H9 (cell line): ENCODE data around the gene TRPC5OS. TPM values are rescaled to one million over a fixed set of nuclear protein-coding genes. Genes with fewer than 3 reads are reported as not detected.

Experiments used
- DNase-seq: peaks from one replicate; pipeline ENCODE4 v3.0.0-alpha.2; 2017
- H2AFZ ChIP-seq: one replicate; pipeline ENCODE4 v1.6.1; 2013; ENCODE audit warnings: mild to moderate bottlenecking, low read length, control low read depth, moderate library complexity
- H2AK5ac ChIP-seq: 2 replicates; pipeline ENCODE4 v1.6.1; 2013; ENCODE audit warnings: low read length, control low read depth, mixed read lengths; ENCODE audit not compliant: insufficient read length
- H2BK120ac ChIP-seq: one replicate; pipeline ENCODE4 v1.6.1; 2013; ENCODE audit warnings: low read depth, mild to moderate bottlenecking, low read length, control low read depth, inconsistent platforms; ENCODE audit not compliant: poor library complexity, severe bottlenecking
- H2BK12ac ChIP-seq: 2 replicates; pipeline ENCODE4 v1.6.1; 2013; ENCODE audit warnings: low read length, control low read depth, mixed read lengths, low read depth; ENCODE audit not compliant: insufficient read length
- H2BK15ac ChIP-seq: 2 replicates; pipeline ENCODE4 v1.6.1; 2013; ENCODE audit warnings: low read depth, low read length, control low read depth
- H2BK20ac ChIP-seq: one replicate; pipeline ENCODE4 v1.6.1; 2013; ENCODE audit warnings: low read depth, mild to moderate bottlenecking, low read length, control low read depth, inconsistent platforms; ENCODE audit not compliant: poor library complexity, severe bottlenecking
- H2BK5ac ChIP-seq: 2 replicates; pipeline ENCODE4 v1.6.1; 2013; ENCODE audit warnings: low read length, control low read depth, mixed read lengths; ENCODE audit not compliant: insufficient read length
- H3K14ac ChIP-seq: 2 replicates; pipeline ENCODE4 v1.6.1; 2013; ENCODE audit warnings: low read length, control low read depth; ENCODE audit not compliant: insufficient read depth
- H3K18ac ChIP-seq: 2 replicates; pipeline ENCODE4 v1.6.1; 2013; ENCODE audit warnings: low read depth, mild to moderate bottlenecking, mixed read lengths, low read length, control low read depth; ENCODE audit not compliant: insufficient read length
- H3K23ac ChIP-seq: 2 replicates; pipeline ENCODE4 v1.6.1; 2013; ENCODE audit warnings: low read length, control low read depth, mixed read lengths, low read depth; ENCODE audit not compliant: insufficient read length
- H3K23me2 ChIP-seq: 2 replicates; pipeline ENCODE4 v1.6.1; 2013; ENCODE audit warnings: low read depth, mild to moderate bottlenecking, mixed read lengths, low read length, control low read depth; ENCODE audit not compliant: insufficient read length, poor library complexity, severe bottlenecking
- H3K27ac ChIP-seq: 2 replicates; pipeline ENCODE4 v1.5.1; 2013; ENCODE audit warnings: low read length, control low read depth, mixed read lengths, low read depth; ENCODE audit not compliant: insufficient read length
- H3K27me3 ChIP-seq: 2 replicates; pipeline ENCODE4 v1.6.1; 2013; ENCODE audit warnings: low read length, control low read depth, inconsistent platforms; ENCODE audit not compliant: insufficient read depth
- H3K4ac ChIP-seq: 2 replicates; pipeline ENCODE4 v1.6.1; 2013; ENCODE audit warnings: low read depth, mild to moderate bottlenecking, control low read depth, inconsistent platforms, low read length, moderate library complexity
- H3K4me1 ChIP-seq: 2 replicates; pipeline ENCODE4 v1.6.1; 2013; ENCODE audit warnings: low read length, control low read depth, inconsistent platforms; ENCODE audit not compliant: insufficient read depth
- H3K4me2 ChIP-seq: 2 replicates; pipeline ENCODE4 v1.6.1; 2013; ENCODE audit warnings: low read length, control low read depth, mixed read lengths; ENCODE audit not compliant: insufficient read length, insufficient read depth
- H3K56ac ChIP-seq: 2 replicates; pipeline ENCODE4 v1.6.1; 2013; ENCODE audit warnings: low read depth, mild to moderate bottlenecking, mixed read lengths, low read length, control low read depth; ENCODE audit not compliant: insufficient read length
- H3K79me1 ChIP-seq: 2 replicates; pipeline ENCODE4 v1.6.1; 2013; ENCODE audit warnings: low read depth, mild to moderate bottlenecking, moderate library complexity, low read length, control low read depth, inconsistent platforms; ENCODE audit not compliant: insufficient read depth, poor library complexity, severe bottlenecking
- H3K79me2 ChIP-seq: 2 replicates; pipeline ENCODE4 v1.6.1; 2013; ENCODE audit warnings: low read length, control low read depth, inconsistent platforms; ENCODE audit not compliant: insufficient read depth
- H3K9ac ChIP-seq: 2 replicates; pipeline ENCODE4 v1.6.1; 2013; ENCODE audit warnings: low read length, control low read depth, mixed read lengths; ENCODE audit not compliant: insufficient read length; ENCODE audit errors: extremely low read depth
- H3K9me3 ChIP-seq: one replicate; pipeline ENCODE4 v1.6.1; 2013; ENCODE audit warnings: low read depth, low read length, inconsistent platforms; ENCODE audit not compliant: control insufficient read depth
- H3T11ph ChIP-seq: one replicate; pipeline ENCODE4 v1.6.1; 2013; ENCODE audit warnings: mild to moderate bottlenecking, low read length, control low read depth, inconsistent platforms
- H4K20me1 ChIP-seq: one replicate; pipeline ENCODE4 v1.6.1; 2013; ENCODE audit not compliant: control insufficient read depth, insufficient read length, insufficient read depth
- H4K5ac ChIP-seq: 2 replicates; pipeline ENCODE4 v1.6.1; 2013; ENCODE audit warnings: low read depth, mild to moderate bottlenecking, mixed read lengths, low read length, control low read depth; ENCODE audit not compliant: insufficient read length
- H4K8ac ChIP-seq: replicated peaks from 2 replicates; pipeline ENCODE4 v1.6.1; 2013; ENCODE audit warnings: low read length, control low read depth, mixed read lengths, low read depth; ENCODE audit not compliant: insufficient read length
- H4K91ac ChIP-seq: 2 replicates; pipeline ENCODE4 v1.6.1; 2013; ENCODE audit warnings: low read depth, mild to moderate bottlenecking, moderate library complexity, mixed read lengths, low read length, control low read depth; ENCODE audit not compliant: insufficient read length
- H3K27ac Mint-ChIP-seq, 3 experiments: 2 replicates in 2 of 3; 3 replicates in 1 of 3; pipeline ENCODE4 v1.8.0; 2020 to 2021; ENCODE audit warnings: mixed read lengths in 3 of 3, mild to moderate bottlenecking in 1 of 3, moderate library complexity in 1 of 3
- H3K27me3 Mint-ChIP-seq: 2 replicates; pipeline ENCODE4 v1.8.0; 2021; ENCODE audit warnings: low read depth, mild to moderate bottlenecking, moderate library complexity, mixed read lengths
- H3K36me3 Mint-ChIP-seq, 3 experiments: 2 replicates in 2 of 3; 3 replicates in 1 of 3; pipeline ENCODE4 v1.8.0; 2020 to 2021; ENCODE audit warnings: low read depth in 3 of 3, mixed read lengths in 3 of 3; ENCODE audit not compliant: insufficient read depth in 1 of 3
- H3K4me1 Mint-ChIP-seq, 2 experiments: 2 replicates each; pipeline ENCODE4 v1.8.0; 2020; ENCODE audit warnings: mixed read lengths in 2 of 2
- H3K4me3 Mint-ChIP-seq, 2 experiments: 2 replicates in 1 of 2; 3 replicates in 1 of 2; pipeline ENCODE4 v1.8.0; 2020 to 2021; ENCODE audit warnings: mild to moderate bottlenecking in 2 of 2, mixed read lengths in 2 of 2, moderate library complexity in 1 of 2
- H3K9me3 Mint-ChIP-seq, 2 experiments: 2 replicates in 1 of 2; 3 replicates in 1 of 2; pipeline ENCODE4 v1.8.0; 2020; ENCODE audit warnings: mild to moderate bottlenecking in 2 of 2, mixed read lengths in 2 of 2, moderate library complexity in 1 of 2
- WGBS: extraction: QIAGEN DNeasy Blood & Tissue Kit; methylation state at CpG from one replicate; pipeline ENCODE4 v1.1.7; 2013; ENCODE audit warnings: missing lambda C conversion rate, low lambda C conversion rate, mixed read lengths; ENCODE audit not compliant: insufficient read length; ENCODE audit errors: extremely low coverage; 5-methylcytosine and 5-hydroxymethylcytosine counted together
- total RNA-seq: library from RNA; stranded (reverse); gene quantifications from 2 replicates; pipeline ENCODE4 v1.2.1, GENCODE V29; 2021
- TF ChIP-seq, protein P1 (sequence below): fragments of 200-600 bp; sonication (generic); conservative IDR thresholded peaks from 3 replicates; pipeline ENCODE4 v1.8.0; 2021; ENCODE audit warnings: antibody characterized with exemption, mild to moderate bottlenecking

TRPC5OS gene
- total RNA-seq, 1 experiment from 2014 or later, result not detected

DNA sequence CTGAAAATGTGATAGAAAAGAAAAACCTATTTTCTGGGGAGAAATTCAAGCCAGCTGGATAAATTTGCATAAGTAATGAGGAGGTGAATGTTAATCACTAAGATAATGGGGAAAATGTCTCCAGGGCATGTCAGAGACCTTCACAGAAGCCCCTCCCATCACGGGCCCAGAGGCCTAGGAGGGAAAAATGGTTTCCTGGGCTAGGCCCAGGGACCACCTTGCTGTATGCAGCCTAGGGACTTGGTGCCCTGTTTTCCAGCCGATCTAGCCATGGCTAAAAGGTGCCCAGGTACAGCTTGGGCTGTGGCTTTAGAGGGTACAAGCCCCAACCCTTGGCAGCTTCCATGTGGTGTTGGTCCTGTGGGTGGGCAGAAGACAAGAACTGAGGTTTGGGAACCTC lies 46.6 kb upstream of the TRPC5OS start:
- Histone ChIP-seq H3K14ac (no peak overlapping the region), H2AFZ (no peak overlapping the region), H3K23ac (no peak overlapping the region), H3K56ac (no peak overlapping the region), H2AK5ac (no peak overlapping the region), H3K27me3 (no peaks in the 10 kb centered on the region), H2BK15ac (no peak overlapping the region), H3K4me1 (no peaks in the 10 kb centered on the region), H3K4me2 (no peak overlapping the region), H4K20me1 (no peaks in the 10 kb centered on the region), H2BK20ac (no peak overlapping the region), H3T11ph (no peak overlapping the region), H2BK12ac (no peak overlapping the region), H2BK5ac (no peak overlapping the region), H3K9ac (no peak overlapping the region), H4K8ac (no peak overlapping the region), H3K27ac (no peak overlapping the region), H3K9me3 (no peaks in the 10 kb centered on the region), H3K23me2 (no peaks in the 10 kb centered on the region), H4K5ac (no peak overlapping the region), H3K4ac (no peak overlapping the region), H4K91ac (no peak overlapping the region), H2BK120ac (no peak overlapping the region), H3K79me2 (no peaks in the 10 kb centered on the region), H3K79me1 (no peaks in the 10 kb centered on the region), H3K18ac (no peak overlapping the region)
- no CpG with 5 or more reads among the region's 2 CpGs for WGBS
- H3K4me1 Mint-ChIP-seq, result peaks cover 12 to 14% of the 10 kb centered on the region in 2 experiments
- H3K36me3 Mint-ChIP-seq, result peaks cover 5 to 10% (median 6%) of the 10 kb centered on the region in 3 experiments; a peak in 6 of 7 replicates
- no peak overlapping the region for H3K27ac Mint-ChIP-seq
- no peak overlapping the region for H3K4me3 Mint-ChIP-seq
- no peak for DNase-seq
- H3K9me3 Mint-ChIP-seq, result peaks cover 11 to 18% of the 10 kb centered on the region in 2 experiments; a peak in 4 of 5 replicates
- H3K27me3 Mint-ChIP-seq, result no peaks in the 10 kb centered on the region; the same call in 1 of the 2 replicates
- TF ChIP-seq, protein P1, sequence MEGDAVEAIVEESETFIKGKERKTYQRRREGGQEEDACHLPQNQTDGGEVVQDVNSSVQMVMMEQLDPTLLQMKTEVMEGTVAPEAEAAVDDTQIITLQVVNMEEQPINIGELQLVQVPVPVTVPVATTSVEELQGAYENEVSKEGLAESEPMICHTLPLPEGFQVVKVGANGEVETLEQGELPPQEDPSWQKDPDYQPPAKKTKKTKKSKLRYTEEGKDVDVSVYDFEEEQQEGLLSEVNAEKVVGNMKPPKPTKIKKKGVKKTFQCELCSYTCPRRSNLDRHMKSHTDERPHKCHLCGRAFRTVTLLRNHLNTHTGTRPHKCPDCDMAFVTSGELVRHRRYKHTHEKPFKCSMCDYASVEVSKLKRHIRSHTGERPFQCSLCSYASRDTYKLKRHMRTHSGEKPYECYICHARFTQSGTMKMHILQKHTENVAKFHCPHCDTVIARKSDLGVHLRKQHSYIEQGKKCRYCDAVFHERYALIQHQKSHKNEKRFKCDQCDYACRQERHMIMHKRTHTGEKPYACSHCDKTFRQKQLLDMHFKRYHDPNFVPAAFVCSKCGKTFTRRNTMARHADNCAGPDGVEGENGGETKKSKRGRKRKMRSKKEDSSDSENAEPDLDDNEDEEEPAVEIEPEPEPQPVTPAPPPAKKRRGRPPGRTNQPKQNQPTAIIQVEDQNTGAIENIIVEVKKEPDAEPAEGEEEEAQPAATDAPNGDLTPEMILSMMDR, result no peak
